Heart left ventricle (tissue), 16 donors: Measurements from ENCODE around the gene MPRIP. TPM values are rescaled to one million over a fixed set of nuclear protein-coding genes. Genes with fewer than 3 reads are reported as not detected.

ENCODE experiments used
- ATAC-seq, 4 donors: fragments of 200-7000 bp; cut with Tn5 transposase; one replicate each; pipeline ENCODE4 v1.9.1; 2020 to 2022; ENCODE audit warnings: moderate library complexity in 4 of 4, mild to moderate bottlenecking in 3 of 4, moderate number of reproducible peaks in 1 of 4
- DNase-seq, 5 donors: peaks; one replicate each; pipeline ENCODE4 v3.0.0-alpha.2; 2020
- H3K27ac ChIP-seq, 12 donors: fragments of 200-600 bp; sonication (generic) in 4 of 12; one replicate each; pipeline versions ENCODE4 v1.5.0 to v1.8.0; 2016 to 2022; ENCODE audit warnings: mild to moderate bottlenecking in 2 of 12
- H3K27me3 ChIP-seq, 9 donors: fragments of 200-600 bp; sonication (generic) in 2 of 9; one replicate each; pipeline versions ENCODE4 v1.5.1 to v1.8.0; 2016 to 2022; ENCODE audit warnings: mild to moderate bottlenecking in 3 of 9
- H3K36me3 ChIP-seq, 9 donors: fragments of 200-600 bp; sonication (generic) in 2 of 9; one replicate each; pipeline versions ENCODE4 v1.5.0 to v1.8.0; 2018 to 2022; ENCODE audit warnings: mild to moderate bottlenecking in 2 of 9
- H3K4me1 ChIP-seq, 12 donors: fragments of 200-600 bp; sonication (generic) in 4 of 12; one replicate each; pipeline versions ENCODE4 v1.5.0 to v1.8.0; 2016 to 2022; ENCODE audit warnings: mild to moderate bottlenecking in 3 of 12
- H3K4me3 ChIP-seq, 12 donors: fragments of 200-600 bp; sonication (generic) in 4 of 12; one replicate each; pipeline versions ENCODE4 v1.5.0 to v1.8.0; 2017 to 2022; ENCODE audit warnings: mild to moderate bottlenecking in 9 of 12, moderate library complexity in 4 of 12
- H3K9me3 ChIP-seq, 12 donors: fragments of 200-600 bp; sonication (generic) in 4 of 12; one replicate each; pipeline versions ENCODE4 v1.5.0 to v1.8.0; 2016 to 2022; ENCODE audit warnings: mild to moderate bottlenecking in 1 of 12
- CTCF ChIP-seq, 12 donors: fragments of 200-600 bp; sonication (generic) in 4 of 12; IDR thresholded peaks; one replicate each; pipeline versions ENCODE4 v1.5.0 to v1.8.0; 2018 to 2022; ENCODE audit warnings: antibody characterized with exemption in 12 of 12, mild to moderate bottlenecking in 5 of 12
- POLR2A ChIP-seq, 2 donors: fragments of 450-650 bp; IDR thresholded peaks; one replicate each; pipeline ENCODE4 v1.6.1; 2017; ENCODE audit warnings: antibody characterized with exemption in 2 of 2, mild to moderate bottlenecking in 2 of 2, moderate library complexity in 2 of 2
- WGBS, 4 donors: extraction: QIAGEN DNeasy Blood & Tissue Kit in 2 of 4; methylation state at CpG; one replicate each; pipeline versions ENCODE4 v1.1.5 to v1.1.7; 2013 to 2018; 5-methylcytosine and 5-hydroxymethylcytosine counted together
- intact Hi-C, 10 donors: fragments of 100-400 bp; cut with DNase I; formaldehyde crosslinking; loops; one replicate each; pipeline versions ENCODE4 v1.11.1 to v1.14.2; 2022
- polyA plus RNA-seq, 2 donors: library from polyadenylated mRNA; stranded (reverse); fragments of 200-250 nt; gene quantifications; one replicate each; pipeline ENCODE4 v1.2.3, GENCODE V29; 2013
- total RNA-seq, 9 donors: library from RNA; depleted of rRNA in 2 of 9; stranded (reverse); fragments of >200 nt in 2 of 9; fragmentation: NEBNext Ultra II Directional in 3 of 9; extraction: Animal tissue kit (Norgen Biotek cat#: 25700) in 3 of 9; gene quantifications; one replicate each; pipeline versions ENCODE4 v1.1.0 to v1.2.4, GENCODE V29; 2016 to 2023
- donor health status: ischemic (EF 13 %, LVEDD 7.1; RV severe dilation, severe dysfunction).
- donor health status: healthy with polysubstance abuse.
- donor health status: DM: no; HTN: yes; CAD: no.
- donor health status: DM: no; HTN: no; CAD: no.
- donor health status: ischemic (EF 25% LVEDD 6.9; RV normal size, moderate dysfunction).
- donor health status: ischemic (EF 25% LVEDD 5.7; RV mildly dilated, moderate dysfunction).
- donor health status: healthy.
- donor health status: DM: yes; HTN: yes; CAD: no.
- donor health status: ischemic (EF 35%, LVEDD 5.7; RV mildly dilated, moderate dysfunction).
- donor health status: nonischemic (EF 11% LVEDD 7.7; RV severe dilation, severe dysfunction).
- donor health status: DM: yes; HTN: yes; CAD: no.
- donor health status: PGD.
- donor health status: ischemic (EF 29% LVEDD 5.4; RV normal size, mild dysfunction).
- donor health status: nonischemic (EF 23%, LVEDD 6.1; RV moderate dilation, normal function).

MPRIP gene
- total and polyA plus RNA-seq, 11 donors, result 131 to 686 (median 343) TPM

- H3K9me3 ChIP-seq, result no peaks in the 10 kb centered on the region
- peaks cover 0 to 28% (median 9%) of the 10 kb centered on the region in 12 donors for H3K4me1 ChIP-seq
- TF ChIP-seq CTCF (IDR thresholded peaks at IDR 0.05), result no peak
- no peak for TF ChIP-seq POLR2A (IDR thresholded peaks at IDR 0.05)
- ATAC-seq, result no peak
- H3K4me3 ChIP-seq, result no peak overlapping the region
- DNase-seq, result peak in 1 of 5 donors; percentile 10
- WGBS, 4 donors, result 91 to 94% (median 93%) methylated on average over 10 of the region's 10 CpGs
- H3K36me3 ChIP-seq, result peaks cover 0 to 100% (median 98%) of the 10 kb centered on the region in 9 donors
- H3K27me3 ChIP-seq, result no peaks in the 10 kb centered on the region
- intact Hi-C loops, result no loop called here
- H3K27ac ChIP-seq, result no peak overlapping the region
Measured at GRCh38 chr17:17225901-17226300, 183.6 kb downstream of the MPRIP start.

GRCh38 chr17:17226451-17227265 is 184.4 kb downstream of the MPRIP start:
- Histone ChIP-seq H3K27me3 (no peaks in the 10 kb centered on the region), H3K9me3 (no peaks in the 10 kb centered on the region), H3K27ac (no peak overlapping the region), H3K4me3 (no peak overlapping the region), H3K36me3 (peaks cover 0 to 100% (median 98%) of the 10 kb centered on the region in 9 donors), H3K4me1 (peaks cover 0 to 32% (median 10%) of the 10 kb centered on the region in 12 donors)
- no peak for DNase-seq
- ATAC-seq, result no peak
- intact Hi-C loops, result no loop called here
- 91 to 95% (median 93%) methylated on average over 11 to 16 of the region's 16 CpGs for WGBS, 4 donors
- TF ChIP-seq POLR2A (IDR thresholded peaks at IDR 0.05) (no peak), CTCF (IDR thresholded peaks at IDR 0.05) (no peak)

- TF ChIP-seq CTCF (IDR thresholded peaks at IDR 0.05) (no peak), POLR2A (IDR thresholded peaks at IDR 0.05) (no peak)
- DNase-seq (peak in 4 of 5 donors; percentile 59 to 85 (median 74)), ATAC-seq (peak; percentile 88 to 93 (median 90))
- intact Hi-C loops, result loop anchor here in 1 of 10 donors (2.0 kb wide), 1 partner anchor 37 kb away; no protein-coding TSS in a partner anchor
- Histone ChIP-seq H3K27ac (peak overlapping the region in 9 of 12 donors; percentile 29 to 83 (median 71)), H3K4me1 (peaks cover 0 to 44% (median 19%) of the 10 kb centered on the region in 12 donors), H3K9me3 (no peaks in the 10 kb centered on the region), H3K27me3 (no peaks in the 10 kb centered on the region), H3K36me3 (peaks cover 0 to 100% (median 98%) of the 10 kb centered on the region in 9 donors), H3K4me3 (no peak overlapping the region)
- WGBS, 4 donors, result 70 to 75% (median 72%) methylated on average over 25 of the region's 25 CpGs
Measured at GRCh38 chr17:17227608-17228520, 185.6 kb downstream of the MPRIP start.
